ENCODE data around the gene CPO. TPM values are rescaled to one million over a fixed set of nuclear protein-coding genes. Genes with fewer than 3 reads are reported as not detected.

Gene CPO
- total and polyA plus RNA-seq, 2 experiments from 2014 or later = 0.42 TPM; not detected in 1

- Histone ChIP-seq H3K36me3 (no peaks in the 10 kb centered on the region), H3K4me1 (ENCODE audit: low read depth) (peaks cover 3% of the 10 kb centered on the region), H3K27me3 (no peaks in the 10 kb centered on the region), H3K27ac (no peak overlapping the region), H3K9me3 (ENCODE audit: low read depth) (no peaks in the 10 kb centered on the region), H3K4me3 (no peak overlapping the region)
- no peak for TF ChIP-seq CTCF (IDR thresholded peaks at IDR 0.05; ENCODE audit: low read depth, low read length)
- no peak for DNase-seq (ENCODE audit: low read depth in 1 of 2, low spot score in 1 of 2)
These were observed 41.9 kb downstream of the CPO start for GRCh38 chr2:206981086-206981674.

DNA sequence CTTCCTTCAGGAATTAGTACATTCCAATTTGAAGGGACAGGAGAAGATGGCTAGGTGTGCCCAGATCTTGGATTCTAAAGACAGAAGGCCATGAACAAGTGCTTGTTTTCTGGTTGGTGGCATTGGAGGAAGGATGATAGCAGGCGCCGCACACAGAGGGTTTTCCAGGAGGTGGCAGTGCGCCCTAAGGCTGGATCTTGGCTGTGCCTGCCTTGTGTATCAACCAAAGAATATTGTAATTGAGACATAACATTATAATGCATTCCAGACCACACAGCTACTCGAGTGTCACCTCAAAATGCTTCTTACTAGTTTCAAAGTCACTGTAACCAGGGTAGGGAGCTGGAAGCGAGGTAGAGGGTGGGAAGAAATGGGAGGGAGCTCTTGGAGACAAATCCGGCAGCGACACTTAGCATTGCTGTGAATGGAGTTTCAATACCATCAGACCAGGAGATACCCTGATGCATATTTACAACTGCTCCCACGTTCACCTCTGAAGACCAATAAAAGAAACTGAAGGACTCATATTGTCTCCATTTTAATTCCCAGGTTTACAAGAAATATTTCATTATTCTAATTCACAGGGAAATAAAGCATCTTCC lies 42.5 kb downstream of the CPO start:
- DNase-seq (ENCODE audit: low read depth in 1 of 2, low spot score in 1 of 2) = peak; percentile 75 to 83
- Histone ChIP-seq H3K4me1 (ENCODE audit: low read depth) (peaks cover 3% of the 10 kb centered on the region), H3K27me3 (no peaks in the 10 kb centered on the region), H3K4me3 (no peak overlapping the region), H3K9me3 (ENCODE audit: low read depth) (no peaks in the 10 kb centered on the region), H3K36me3 (no peaks in the 10 kb centered on the region), H3K27ac (no peak overlapping the region)
- TF ChIP-seq CTCF (IDR thresholded peaks at IDR 0.05; ENCODE audit: low read depth, low read length) = peak; percentile 85

- Histone ChIP-seq H3K27me3 (no peaks in the 10 kb centered on the region), H3K27ac (no peak overlapping the region), H3K4me1 (ENCODE audit: low read depth) (peaks cover 3% of the 10 kb centered on the region), H3K36me3 (no peaks in the 10 kb centered on the region), H3K9me3 (ENCODE audit: low read depth) (no peaks in the 10 kb centered on the region), H3K4me3 (no peak overlapping the region)
- DNase-seq (ENCODE audit: low read depth in 1 of 2, low spot score in 1 of 2) = no peak
- no peak for TF ChIP-seq CTCF (IDR thresholded peaks at IDR 0.05; ENCODE audit: low read depth, low read length)
These were observed 43.1 kb downstream of the CPO start for GRCh38 chr2:206982360-206982955.

GRCh38 chr2:206983161-206983859 lies 44.0 kb downstream of the CPO start:
- Histone ChIP-seq H3K4me1 (ENCODE audit: low read depth) (peaks cover 3% of the 10 kb centered on the region), H3K36me3 (no peaks in the 10 kb centered on the region), H3K27me3 (no peaks in the 10 kb centered on the region), H3K4me3 (no peak overlapping the region), H3K27ac (no peak overlapping the region), H3K9me3 (ENCODE audit: low read depth) (no peaks in the 10 kb centered on the region)
- TF ChIP-seq CTCF (IDR thresholded peaks at IDR 0.05; ENCODE audit: low read depth, low read length) = no peak
- no peak for DNase-seq (ENCODE audit: low read depth in 1 of 2, low spot score in 1 of 2)

DNA sequence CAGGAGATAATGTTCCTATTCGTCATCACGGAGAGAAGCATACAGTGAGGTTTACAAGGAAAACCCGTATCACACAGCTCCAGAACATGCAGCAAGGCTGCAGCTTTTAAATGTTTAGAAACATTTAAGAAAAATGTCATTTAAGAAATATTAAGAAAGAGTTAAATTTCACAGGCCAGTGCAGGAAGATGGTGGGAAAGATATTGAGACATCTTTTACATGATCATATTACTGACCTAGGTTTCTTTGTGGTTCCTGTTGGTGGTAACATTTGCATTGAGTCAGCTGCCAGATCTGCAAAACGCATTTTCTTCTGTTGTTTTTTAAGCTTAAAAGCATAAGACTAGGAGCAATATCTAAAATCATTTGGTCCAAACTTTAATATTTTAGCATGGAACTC lies 44.9 kb downstream of the CPO start:
- no peak for TF ChIP-seq CTCF (IDR thresholded peaks at IDR 0.05; ENCODE audit: low read depth, low read length)
- Histone ChIP-seq H3K27ac (no peak overlapping the region), H3K9me3 (ENCODE audit: low read depth) (no peaks in the 10 kb centered on the region), H3K36me3 (no peaks in the 10 kb centered on the region), H3K27me3 (no peaks in the 10 kb centered on the region), H3K4me1 (ENCODE audit: low read depth) (peaks cover 3% of the 10 kb centered on the region), H3K4me3 (no peak overlapping the region)
- DNase-seq (ENCODE audit: low read depth in 1 of 2, low spot score in 1 of 2) = no peak

Data from cardiac muscle cell (in vitro differentiated cells and primary cell).